Activated CD4-positive, alpha-beta T cell treated with anti-CD3 and anti-CD28 coated beads for 36 hours (primary cell): ENCODE measurements around the gene ASTN1. TPM values are rescaled to one million over a fixed set of nuclear protein-coding genes. Genes with fewer than 3 reads are reported as not detected.

Source experiments
- ATAC-seq: fragments of 200-7000 bp; cut with Tn5 transposase; one replicate; pipeline ENCODE4 v1.10.0; 2021; ENCODE audit warnings: mild to moderate bottlenecking, moderate library complexity
- CTCF ChIA-PET: fragments of 350-600 bp; sonication (Branson Sonifier 250); formaldehyde crosslinking; loops from one replicate; lab custom pipeline; 2021; ENCODE audit warnings: antibody characterized with exemption; lab: Charles Lee
- POLR2A ChIA-PET: fragments of 350-600 bp; sonication (Branson Sonifier 250); formaldehyde crosslinking; loops from one replicate; lab custom pipeline; 2021; ENCODE audit warnings: antibody characterized with exemption, inconsistent platforms; lab: Charles Lee
- DNase-seq: peaks from one replicate; pipeline ENCODE4 v3.0.0-alpha.2; 2020
- H3K27ac Mint-ChIP-seq: one replicate; pipeline ENCODE4 v1.8.0; 2021; ENCODE audit warnings: mixed read lengths
- H3K27me3 Mint-ChIP-seq: one replicate; pipeline ENCODE4 v1.8.0; 2021; ENCODE audit warnings: mixed read lengths
- H3K36me3 Mint-ChIP-seq: one replicate; pipeline ENCODE4 v1.8.0; 2021; ENCODE audit warnings: low read depth, mixed read lengths
- H3K4me1 Mint-ChIP-seq: one replicate; pipeline ENCODE4 v1.8.0; 2021; ENCODE audit warnings: mixed read lengths
- H3K4me3 Mint-ChIP-seq: one replicate; pipeline ENCODE4 v1.8.0; 2021; ENCODE audit warnings: mild to moderate bottlenecking, moderate library complexity, mixed read lengths
- H3K9me3 Mint-ChIP-seq: one replicate; pipeline ENCODE4 v1.8.0; 2021; ENCODE audit warnings: low read depth, mixed read lengths
- intact Hi-C, 2 experiments: fragments of 100-400 bp; cut with DNase I in 1 of 2; cut with micrococcal nuclease in 1 of 2; formaldehyde crosslinking; loops; one replicate each; pipeline versions ENCODE4 v1.14.2 to v1.15.1; 2022 to 2024; cut with DNase I, micrococcal nuclease
- total RNA-seq, 2 experiments: library from RNA; stranded (reverse); gene quantifications; one replicate each; pipeline ENCODE4 v1.2.3, GENCODE V29; 2021

ASTN1 gene
- total RNA-seq, 2 experiments from 2014 or later: not detected

- no peak overlapping the region for H3K4me3 Mint-ChIP-seq
- H3K4me1 Mint-ChIP-seq: no peaks in the 10 kb centered on the region
- no peak overlapping the region for H3K27ac Mint-ChIP-seq
- intact Hi-C loops: no loop called here
- H3K36me3 Mint-ChIP-seq: no peaks in the 10 kb centered on the region
- CTCF ChIA-PET: no interaction called here
- H3K27me3 Mint-ChIP-seq: no peaks in the 10 kb centered on the region
- DNase-seq (no peak), ATAC-seq (no peak)
- no peaks in the 10 kb centered on the region for H3K9me3 Mint-ChIP-seq
- POLR2A ChIA-PET: no interaction called here
Measured at GRCh38 chr1:177128665-177129281, 35.7 kb downstream of the ASTN1 start.

GRCh38 chr1:177126267-177126666 is 38.2 kb downstream of the ASTN1 start:
- ChIA-PET CTCF (no interaction called here), POLR2A (no interaction called here)
- H3K9me3 Mint-ChIP-seq: peaks cover 4% of the 10 kb centered on the region
- DNase-seq (no peak), ATAC-seq (no peak)
- H3K27ac Mint-ChIP-seq: no peak overlapping the region
- intact Hi-C loops: no loop called here
- no peak overlapping the region for H3K4me3 Mint-ChIP-seq
- no peaks in the 10 kb centered on the region for H3K36me3 Mint-ChIP-seq
- H3K4me1 Mint-ChIP-seq: no peaks in the 10 kb centered on the region
- H3K27me3 Mint-ChIP-seq: no peaks in the 10 kb centered on the region

- peaks cover 4% of the 10 kb centered on the region for H3K9me3 Mint-ChIP-seq
- intact Hi-C loops: no loop called here
- DNase-seq: no peak
- no peak for ATAC-seq
- H3K4me3 Mint-ChIP-seq: no peak overlapping the region
- H3K27ac Mint-ChIP-seq: no peak overlapping the region
- CTCF ChIA-PET: no interaction called here
- POLR2A ChIA-PET: no interaction called here
- H3K36me3 Mint-ChIP-seq: no peaks in the 10 kb centered on the region
- H3K4me1 Mint-ChIP-seq: no peaks in the 10 kb centered on the region
- H3K27me3 Mint-ChIP-seq: no peaks in the 10 kb centered on the region
Measured at GRCh38 chr1:177124577-177125278, 39.8 kb downstream of the ASTN1 start.

- Mint-ChIP-seq H3K36me3 (no peaks in the 10 kb centered on the region), H3K27ac (no peak overlapping the region), H3K4me1 (no peaks in the 10 kb centered on the region), H3K9me3 (peaks cover 5% of the 10 kb centered on the region), H3K27me3 (no peaks in the 10 kb centered on the region), H3K4me3 (no peak overlapping the region)
- ChIA-PET POLR2A (no interaction called here), CTCF (no interaction called here)
- DNase-seq (no peak), ATAC-seq (no peak)
- intact Hi-C loops: no loop called here
Measured at GRCh38 chr1:177122461-177123251, 41.9 kb downstream of the ASTN1 start.

- Mint-ChIP-seq H3K27me3 (no peaks in the 10 kb centered on the region), H3K4me3 (no peak overlapping the region), H3K27ac (no peak overlapping the region), H3K36me3 (no peaks in the 10 kb centered on the region), H3K4me1 (no peaks in the 10 kb centered on the region), H3K9me3 (peaks cover 7% of the 10 kb centered on the region)
- CTCF ChIA-PET: no interaction called here
- DNase-seq: no peak
- POLR2A ChIA-PET: no interaction called here
- no peak for ATAC-seq
- intact Hi-C loops: no loop called here
Measured at GRCh38 chr1:177119311-177119710, 45.2 kb downstream of the ASTN1 start.

GRCh38 chr1:177118901-177119300 is 45.6 kb downstream of the ASTN1 start:
- H3K27me3 Mint-ChIP-seq: no peaks in the 10 kb centered on the region
- H3K9me3 Mint-ChIP-seq: peaks cover 7% of the 10 kb centered on the region
- intact Hi-C loops: no loop called here
- no peaks in the 10 kb centered on the region for H3K4me1 Mint-ChIP-seq
- CTCF ChIA-PET: no interaction called here
- no peak for DNase-seq
- no peak for ATAC-seq
- H3K27ac Mint-ChIP-seq: no peak overlapping the region
- no peak overlapping the region for H3K4me3 Mint-ChIP-seq
- no peaks in the 10 kb centered on the region for H3K36me3 Mint-ChIP-seq
- POLR2A ChIA-PET: no interaction called here

GRCh38 chr1:177116941-177117340 is 47.6 kb downstream of the ASTN1 start:
- H3K4me3 Mint-ChIP-seq: no peak overlapping the region
- no peak for ATAC-seq
- intact Hi-C loops: no loop called here

GRCh38 chr1:177106614-177107365 is 57.7 kb downstream of the ASTN1 start:
- Mint-ChIP-seq H3K27ac (no peak overlapping the region), H3K4me1 (no peaks in the 10 kb centered on the region), H3K36me3 (no peaks in the 10 kb centered on the region), H3K27me3 (no peaks in the 10 kb centered on the region), H3K9me3 (no peaks in the 10 kb centered on the region), H3K4me3 (no peak overlapping the region)
- CTCF ChIA-PET: no interaction called here
- DNase-seq (no peak), ATAC-seq (no peak)
- POLR2A ChIA-PET: no interaction called here
- intact Hi-C loops: no loop called here

More at GRCh38 chr1:177116941-177117340, 47.6 kb downstream of the ASTN1 start:
- POLR2A ChIA-PET: interaction anchor here (0.7 kb wide), 1 partner anchor 99 kb away, joined by 3 read pairs; no protein-coding TSS in a partner anchor
- Mint-ChIP-seq H3K9me3 (peaks cover 4% of the 10 kb centered on the region), H3K27ac (no peak overlapping the region), H3K4me1 (no peaks in the 10 kb centered on the region), H3K27me3 (no peaks in the 10 kb centered on the region), H3K36me3 (no peaks in the 10 kb centered on the region)
- no peak for DNase-seq
- CTCF ChIA-PET: no interaction called here

GRCh38 chr1:177106196-177106595 is 58.3 kb downstream of the ASTN1 start:
- POLR2A ChIA-PET: no interaction called here
- ATAC-seq: no peak

GRCh38 chr1:177103005-177103852 is 61.3 kb downstream of the ASTN1 start:
- H3K9me3 Mint-ChIP-seq: no peaks in the 10 kb centered on the region
- no peaks in the 10 kb centered on the region for H3K27me3 Mint-ChIP-seq
- CTCF ChIA-PET: no interaction called here

More at GRCh38 chr1:177106196-177106595, 58.3 kb downstream of the ASTN1 start:
- no peak for DNase-seq
- no peak overlapping the region for H3K4me3 Mint-ChIP-seq
- no peak overlapping the region for H3K27ac Mint-ChIP-seq
- H3K27me3 Mint-ChIP-seq: no peaks in the 10 kb centered on the region
- no peaks in the 10 kb centered on the region for H3K4me1 Mint-ChIP-seq
- intact Hi-C loops: no loop called here
- no peaks in the 10 kb centered on the region for H3K9me3 Mint-ChIP-seq
- CTCF ChIA-PET: interaction anchor here (0.9 kb wide), 1 partner anchor 13 kb away, joined by 3 read pairs; no protein-coding TSS in a partner anchor
- H3K36me3 Mint-ChIP-seq: no peaks in the 10 kb centered on the region

GRCh38 chr1:177092001-177092400 is 72.5 kb downstream of the ASTN1 start:
- no peak overlapping the region for H3K27ac Mint-ChIP-seq

More at GRCh38 chr1:177103005-177103852, 61.3 kb downstream of the ASTN1 start:
- intact Hi-C loops: no loop called here
- no peak overlapping the region for H3K4me3 Mint-ChIP-seq
- H3K27ac Mint-ChIP-seq: no peak overlapping the region
- no peak for ATAC-seq
- H3K4me1 Mint-ChIP-seq: no peaks in the 10 kb centered on the region
- POLR2A ChIA-PET: no interaction called here
- H3K36me3 Mint-ChIP-seq: no peaks in the 10 kb centered on the region
- DNase-seq: no peak

More at GRCh38 chr1:177092001-177092400, 72.5 kb downstream of the ASTN1 start:
- Mint-ChIP-seq H3K36me3 (no peaks in the 10 kb centered on the region), H3K27me3 (no peaks in the 10 kb centered on the region), H3K4me1 (no peaks in the 10 kb centered on the region), H3K9me3 (no peaks in the 10 kb centered on the region), H3K4me3 (no peak overlapping the region)
- DNase-seq: no peak
- CTCF ChIA-PET: no interaction called here
- intact Hi-C loops: no loop called here
- ATAC-seq: no peak
- POLR2A ChIA-PET: no interaction called here
